Naive B cell (primary cell): ENCODE measurements around the gene HELQ. TPM values are rescaled to one million over a fixed set of nuclear protein-coding genes. Genes with fewer than 3 reads are reported as not detected.
"Not testable (repeated sequence)": the region's sequence is repeated elsewhere in the genome, so short reads cannot be mapped to it uniquely, and the experiment has no call there.

Experiments used
- ATAC-seq, 2 donors: fragments of 150-1000 bp; cut with Tn5 transposase; 2 replicates each; pipeline ENCODE4 v1.10.0; 2021; ENCODE audit warnings: low read depth in 2 of 2, mild to moderate bottlenecking in 2 of 2, moderate library complexity in 2 of 2
- DNase-seq: peaks from one replicate; pipeline ENCODE4 v3.0.0; 2022
- H3K27ac Mint-ChIP-seq, 6 donors: one replicate each; pipeline ENCODE4 v1.8.0; 2020 to 2022; ENCODE audit warnings: mild to moderate bottlenecking in 6 of 6, mixed read lengths in 6 of 6, moderate library complexity in 5 of 6, inconsistent platforms in 2 of 6
- H3K27me3 Mint-ChIP-seq, 3 donors: one replicate each; pipeline ENCODE4 v1.8.0; 2021 to 2022; ENCODE audit warnings: mixed read lengths in 3 of 3, mild to moderate bottlenecking in 1 of 3
- H3K36me3 Mint-ChIP-seq, 2 donors: one replicate each; pipeline ENCODE4 v1.8.0; 2020 to 2022; ENCODE audit warnings: mixed read lengths in 2 of 2, inconsistent platforms in 1 of 2, mild to moderate bottlenecking in 1 of 2
- H3K4me1 Mint-ChIP-seq, 3 donors: one replicate each; pipeline ENCODE4 v1.8.0; 2020 to 2022; ENCODE audit warnings: mixed read lengths in 3 of 3, inconsistent platforms in 1 of 3, mild to moderate bottlenecking in 1 of 3, moderate library complexity in 1 of 3
- H3K4me3 Mint-ChIP-seq, 8 donors: one replicate each; pipeline ENCODE4 v1.8.0; 2020 to 2022; ENCODE audit warnings: mild to moderate bottlenecking in 8 of 8, mixed read lengths in 8 of 8, moderate library complexity in 8 of 8, inconsistent platforms in 2 of 8
- H3K9me3 Mint-ChIP-seq, 7 donors: one replicate each; pipeline ENCODE4 v1.8.0; 2020 to 2022; ENCODE audit warnings: mixed read lengths in 7 of 7, mild to moderate bottlenecking in 5 of 7, inconsistent platforms in 2 of 7, moderate library complexity in 1 of 7
- polyA plus RNA-seq, 6 donors: library from polyadenylated mRNA; unstranded; fragments of 300-500 nt; fragmentation: Illumina TruSeq; gene quantifications; one replicate each; pipeline ENCODE4 v1.2.3, GENCODE V29; 2021; ENCODE audit warnings: low read depth in 6 of 6

HELQ gene
- polyA plus RNA-seq, 6 donors from 2014 or later, result 31.6 to 41.1 (median 39.7) TPM

- no peak for ATAC-seq
- Mint-ChIP-seq H3K27ac (peak overlapping the region in 2 of 6 donors; percentile 7 to 69), H3K9me3 (peaks cover 0 to 3% (median 0%) of the 10 kb centered on the region in 7 donors), H3K4me1 (peaks cover 0 to 5% (median 0%) of the 10 kb centered on the region in 3 donors), H3K36me3 (peaks cover 24 to 25% of the 10 kb centered on the region in 2 donors), H3K4me3 (no peak overlapping the region), H3K27me3 (no peaks in the 10 kb centered on the region)
- DNase-seq, result no peak
These were observed 49.5 kb downstream of the HELQ start for GRCh38 chr4:83405844-83406816.

- not testable (repeated sequence) for H3K4me1 Mint-ChIP-seq, H3K4me3 Mint-ChIP-seq, H3K27me3 Mint-ChIP-seq, DNase-seq, H3K27ac Mint-ChIP-seq, ATAC-seq
- peaks cover 0 to 14% (median 7%) of the 10 kb centered on the region in 7 donors for H3K9me3 Mint-ChIP-seq
- peaks cover 12 to 25% of the 10 kb centered on the region in 2 donors for H3K36me3 Mint-ChIP-seq
These were observed 57.5 kb downstream of the HELQ start for GRCh38 chr4:83398158-83398557.

- Mint-ChIP-seq H3K36me3 (peaks cover 5 to 11% of the 10 kb centered on the region in 2 donors), H3K27me3 (no peaks in the 10 kb centered on the region), H3K4me1 (peaks cover 4 to 17% (median 13%) of the 10 kb centered on the region in 3 donors), H3K9me3 (peaks cover 0 to 7% (median 5%) of the 10 kb centered on the region in 7 donors), H3K4me3 (peak overlapping the region in 1 of 8 donors; percentile 41), H3K27ac (no peak overlapping the region)
- DNase-seq, result no peak
- ATAC-seq, result no peak
These were observed 61.7 kb downstream of the HELQ start for GRCh38 chr4:83393908-83394307.

- Mint-ChIP-seq H3K4me3 (no peak overlapping the region), H3K4me1 (peaks cover 14 to 29% (median 26%) of the 10 kb centered on the region in 3 donors), H3K36me3 (peaks cover 4 to 5% of the 10 kb centered on the region in 2 donors), H3K9me3 (peaks cover 0 to 4% (median 2%) of the 10 kb centered on the region in 7 donors), H3K27ac (peak overlapping the region in 2 of 6 donors; percentile 36 to 49), H3K27me3 (no peaks in the 10 kb centered on the region)
- ATAC-seq (no peak), DNase-seq (no peak)
These were observed 63.1 kb downstream of the HELQ start for GRCh38 chr4:83392562-83392961.

GRCh38 chr4:83390944-83391343, 64.7 kb downstream of the HELQ start:
- no peaks in the 10 kb centered on the region for H3K27me3 Mint-ChIP-seq
- H3K9me3 Mint-ChIP-seq, result peaks cover 0 to 5% (median 0%) of the 10 kb centered on the region in 7 donors
- peak overlapping the region in 1 of 6 donors; percentile 1 for H3K27ac Mint-ChIP-seq
- no peak for DNase-seq
- H3K4me3 Mint-ChIP-seq, result no peak overlapping the region
- H3K4me1 Mint-ChIP-seq, result peaks cover 28 to 46% (median 42%) of the 10 kb centered on the region in 3 donors
- peaks cover 0 to 4% of the 10 kb centered on the region in 2 donors for H3K36me3 Mint-ChIP-seq
- ATAC-seq, result no peak

- Mint-ChIP-seq H3K4me3 (peak overlapping the region in 2 of 8 donors; percentile 6 to 59), H3K27me3 (no peaks in the 10 kb centered on the region), H3K9me3 (peaks cover 0 to 5% (median 0%) of the 10 kb centered on the region in 7 donors), H3K27ac (peak overlapping the region in 3 of 6 donors; percentile 15 to 52 (median 32)), H3K36me3 (peaks cover 4 to 7% of the 10 kb centered on the region in 2 donors), H3K4me1 (peaks cover 35 to 51% (median 49%) of the 10 kb centered on the region in 3 donors)
- no peak for ATAC-seq
- no peak for DNase-seq
These were observed 65.7 kb downstream of the HELQ start for GRCh38 chr4:83389756-83390505.

GRCh38 chr4:83389037-83389720, 66.4 kb downstream of the HELQ start:
- Mint-ChIP-seq H3K4me1 (peaks cover 38 to 55% (median 49%) of the 10 kb centered on the region in 3 donors), H3K9me3 (peaks cover 0 to 6% (median 1%) of the 10 kb centered on the region in 7 donors)

GRCh38 chr4:83388313-83388676, 67.3 kb downstream of the HELQ start:
- DNase-seq (no peak), ATAC-seq (peak in 1 of 2 donors; percentile 37)
- peak overlapping the region in 4 of 6 donors; percentile 59 to 94 (median 70) for H3K27ac Mint-ChIP-seq
- H3K9me3 Mint-ChIP-seq, result peaks cover 0 to 9% (median 3%) of the 10 kb centered on the region in 7 donors
- H3K4me1 Mint-ChIP-seq, result peaks cover 40 to 55% (median 49%) of the 10 kb centered on the region in 3 donors
- H3K27me3 Mint-ChIP-seq, result no peaks in the 10 kb centered on the region
- peaks cover 4 to 7% of the 10 kb centered on the region in 2 donors for H3K36me3 Mint-ChIP-seq
- peak overlapping the region in 2 of 8 donors; percentile 20 to 57 for H3K4me3 Mint-ChIP-seq

More at GRCh38 chr4:83389037-83389720, 66.4 kb downstream of the HELQ start:
- DNase-seq, result no peak
- Mint-ChIP-seq H3K27ac (peak overlapping the region in 4 of 6 donors; percentile 28 to 81 (median 40)), H3K4me3 (peak overlapping the region in 1 of 8 donors; percentile 35), H3K36me3 (peaks cover 4 to 7% of the 10 kb centered on the region in 2 donors), H3K27me3 (no peaks in the 10 kb centered on the region)
- no peak for ATAC-seq

- Mint-ChIP-seq H3K9me3 (peaks cover 0 to 9% (median 3%) of the 10 kb centered on the region in 7 donors), H3K36me3 (peaks cover 4 to 7% of the 10 kb centered on the region in 2 donors), H3K27me3 (no peaks in the 10 kb centered on the region), H3K4me1 (peaks cover 40 to 55% (median 49%) of the 10 kb centered on the region in 3 donors), H3K27ac (peak overlapping the region; percentile 59 to 94 (median 88)), H3K4me3 (peak overlapping the region; percentile 22 to 85 (median 65))
- DNase-seq, result no peak
- ATAC-seq, result peak in 1 of 2 donors; percentile 21
These were observed 67.9 kb downstream of the HELQ start for GRCh38 chr4:83387476-83388312.

- Mint-ChIP-seq H3K9me3 (peaks cover 0 to 9% (median 3%) of the 10 kb centered on the region in 7 donors), H3K4me3 (peak overlapping the region; percentile 22 to 85 (median 66)), H3K27ac (peak overlapping the region; percentile 59 to 94 (median 88))
These were observed 68.6 kb downstream of the HELQ start for GRCh38 chr4:83387012-83387411.

GRCh38 chr4:83382850-83383249, 72.8 kb downstream of the HELQ start:
- Mint-ChIP-seq H3K27ac (peak overlapping the region in 1 of 6 donors; percentile 56), H3K36me3 (peaks cover 0 to 8% of the 10 kb centered on the region in 2 donors), H3K4me3 (no peak overlapping the region), H3K4me1 (peaks cover 26 to 29% (median 28%) of the 10 kb centered on the region in 3 donors), H3K27me3 (no peaks in the 10 kb centered on the region), H3K9me3 (peaks cover 9 to 35% (median 22%) of the 10 kb centered on the region in 7 donors)
- DNase-seq (no peak), ATAC-seq (no peak)

More at GRCh38 chr4:83387012-83387411, 68.6 kb downstream of the HELQ start:
- Mint-ChIP-seq H3K4me1 (peaks cover 40 to 55% (median 49%) of the 10 kb centered on the region in 3 donors), H3K36me3 (peaks cover 4 to 7% of the 10 kb centered on the region in 2 donors), H3K27me3 (no peaks in the 10 kb centered on the region)
- peak in 1 of 2 donors; percentile 28 for ATAC-seq
- DNase-seq, result no peak

GRCh38 chr4:83381173-83381572, 74.5 kb downstream of the HELQ start:
- Mint-ChIP-seq H3K27me3 (peaks cover 0 to 2% (median under 1%) of the 10 kb centered on the region in 3 donors), H3K36me3 (peaks cover 9 to 23% of the 10 kb centered on the region in 2 donors), H3K4me3 (no peak overlapping the region), H3K9me3 (peaks cover 15 to 50% (median 32%) of the 10 kb centered on the region in 7 donors), H3K4me1 (peaks cover 10 to 12% (median 11%) of the 10 kb centered on the region in 3 donors), H3K27ac (no peak overlapping the region)
- ATAC-seq (no peak), DNase-seq (no peak)
